HL-60 (cell line): ENCODE measurements around the gene SRRM3.
A peak's percentile ranks its signal among the peaks of the same experiment; 100 is the strongest.
"Not testable (repeated sequence)": the region's sequence is repeated elsewhere in the genome, so short reads cannot be mapped to it uniquely, and the experiment has no call there.

Source experiments
- DNase-seq, 2 experiments: peaks; one replicate each; pipeline ENCODE4 v3.0.0-alpha.2; 2010 to 2020; ENCODE audit warnings: low read depth in 1 of 2, low spot score in 1 of 2
- H3K27ac ChIP-seq: fragments of 250-450 bp; sonication (Bioruptor Pico); replicated peaks from 2 replicates; pipeline ENCODE4 v1.5.1; 2020; ENCODE audit warnings: mild to moderate bottlenecking, moderate library complexity
- H3K27me3 ChIP-seq: fragments of 250-450 bp; sonication (Bioruptor Pico); 2 replicates; pipeline ENCODE4 v1.5.1; 2021; ENCODE audit warnings: mild to moderate bottlenecking, moderate library complexity; ENCODE audit not compliant: insufficient read depth, poor library complexity, severe bottlenecking
- H3K4me3 ChIP-seq: replicated peaks from 2 replicates; pipeline ENCODE4 v1.5.1; 2011; ENCODE audit warnings: mild to moderate bottlenecking, control low read depth, low read length; ENCODE audit not compliant: insufficient read depth
- GABPA ChIP-seq: IDR thresholded peaks from 2 replicates; pipeline ENCODE4 v1.6.1; 2012; ENCODE audit warnings: low read depth
- POLR2AphosphoS5 ChIP-seq: IDR thresholded peaks from 2 replicates; pipeline ENCODE4 v1.6.1; 2012; ENCODE audit warnings: low read depth
- SPI1 ChIP-seq: IDR thresholded peaks from 2 replicates; pipeline ENCODE4 v1.6.1; 2012; ENCODE audit warnings: low read depth, mild to moderate bottlenecking, borderline replicate concordance
- TF ChIP-seq, protein P1 (sequence below): IDR thresholded peaks from 2 replicates; pipeline ENCODE4 v1.6.1; 2012; ENCODE audit warnings: low read depth; ENCODE audit not compliant: insufficient replicate concordance
- TF ChIP-seq, protein P2 (sequence below): IDR thresholded peaks from one replicate; pipeline ENCODE4 v1.5.1; 2011; ENCODE audit warnings: low read length, control low read depth, inconsistent platforms; ENCODE audit not compliant: insufficient read depth

Gene SRRM3

DNA sequence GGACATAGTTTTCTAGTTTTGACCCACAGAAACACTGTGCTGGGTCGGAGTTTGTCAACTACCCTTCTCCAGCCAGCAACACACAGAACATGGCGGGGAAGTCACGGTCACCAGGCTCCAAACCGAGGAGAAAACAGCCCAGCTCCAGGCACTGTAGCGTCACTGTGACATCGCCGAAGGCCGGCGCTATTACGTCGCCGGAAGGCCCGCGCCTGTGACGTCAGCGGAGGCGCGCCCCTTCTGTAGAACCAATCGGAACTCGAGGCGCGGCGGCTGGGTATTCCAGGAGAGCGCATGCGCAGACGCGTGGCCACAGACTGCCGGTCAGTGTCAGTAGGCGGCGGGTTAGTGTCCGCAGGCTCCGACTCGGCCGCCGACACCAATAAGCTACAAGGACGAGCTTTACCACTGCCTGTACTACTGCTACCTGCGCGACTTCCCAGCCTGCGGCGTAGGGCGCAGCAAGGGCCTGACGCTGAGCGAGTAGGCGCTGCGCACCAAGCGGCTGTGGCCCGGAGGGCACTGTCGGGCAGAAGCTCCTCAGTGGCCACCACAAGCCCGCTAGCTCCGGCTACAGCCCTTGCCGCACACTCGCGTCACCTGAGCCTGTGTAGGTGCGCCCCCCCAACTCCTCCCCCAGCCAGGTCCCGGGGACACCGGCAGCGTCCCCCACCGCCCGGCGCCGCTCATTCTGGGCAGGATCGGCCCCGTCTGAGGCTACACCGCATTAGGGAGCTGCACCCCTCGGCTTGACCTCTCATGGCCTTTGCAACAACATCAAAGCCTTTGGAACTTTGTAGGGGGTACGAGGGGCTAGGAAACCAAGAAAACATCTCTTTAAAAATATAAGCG lies 35.1 kb upstream of the SRRM3 start:
- peak overlapping the region; percentile 68 for H3K27ac ChIP-seq
- H3K27me3 ChIP-seq: no peaks in the 10 kb centered on the region
- TF ChIP-seq, protein P1, sequence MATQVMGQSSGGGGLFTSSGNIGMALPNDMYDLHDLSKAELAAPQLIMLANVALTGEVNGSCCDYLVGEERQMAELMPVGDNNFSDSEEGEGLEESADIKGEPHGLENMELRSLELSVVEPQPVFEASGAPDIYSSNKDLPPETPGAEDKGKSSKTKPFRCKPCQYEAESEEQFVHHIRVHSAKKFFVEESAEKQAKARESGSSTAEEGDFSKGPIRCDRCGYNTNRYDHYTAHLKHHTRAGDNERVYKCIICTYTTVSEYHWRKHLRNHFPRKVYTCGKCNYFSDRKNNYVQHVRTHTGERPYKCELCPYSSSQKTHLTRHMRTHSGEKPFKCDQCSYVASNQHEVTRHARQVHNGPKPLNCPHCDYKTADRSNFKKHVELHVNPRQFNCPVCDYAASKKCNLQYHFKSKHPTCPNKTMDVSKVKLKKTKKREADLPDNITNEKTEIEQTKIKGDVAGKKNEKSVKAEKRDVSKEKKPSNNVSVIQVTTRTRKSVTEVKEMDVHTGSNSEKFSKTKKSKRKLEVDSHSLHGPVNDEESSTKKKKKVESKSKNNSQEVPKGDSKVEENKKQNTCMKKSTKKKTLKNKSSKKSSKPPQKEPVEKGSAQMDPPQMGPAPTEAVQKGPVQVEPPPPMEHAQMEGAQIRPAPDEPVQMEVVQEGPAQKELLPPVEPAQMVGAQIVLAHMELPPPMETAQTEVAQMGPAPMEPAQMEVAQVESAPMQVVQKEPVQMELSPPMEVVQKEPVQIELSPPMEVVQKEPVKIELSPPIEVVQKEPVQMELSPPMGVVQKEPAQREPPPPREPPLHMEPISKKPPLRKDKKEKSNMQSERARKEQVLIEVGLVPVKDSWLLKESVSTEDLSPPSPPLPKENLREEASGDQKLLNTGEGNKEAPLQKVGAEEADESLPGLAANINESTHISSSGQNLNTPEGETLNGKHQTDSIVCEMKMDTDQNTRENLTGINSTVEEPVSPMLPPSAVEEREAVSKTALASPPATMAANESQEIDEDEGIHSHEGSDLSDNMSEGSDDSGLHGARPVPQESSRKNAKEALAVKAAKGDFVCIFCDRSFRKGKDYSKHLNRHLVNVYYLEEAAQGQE: peak; percentile 5
- peak; percentile 82 for TF ChIP-seq POLR2AphosphoS5
- TF ChIP-seq, protein P2, sequence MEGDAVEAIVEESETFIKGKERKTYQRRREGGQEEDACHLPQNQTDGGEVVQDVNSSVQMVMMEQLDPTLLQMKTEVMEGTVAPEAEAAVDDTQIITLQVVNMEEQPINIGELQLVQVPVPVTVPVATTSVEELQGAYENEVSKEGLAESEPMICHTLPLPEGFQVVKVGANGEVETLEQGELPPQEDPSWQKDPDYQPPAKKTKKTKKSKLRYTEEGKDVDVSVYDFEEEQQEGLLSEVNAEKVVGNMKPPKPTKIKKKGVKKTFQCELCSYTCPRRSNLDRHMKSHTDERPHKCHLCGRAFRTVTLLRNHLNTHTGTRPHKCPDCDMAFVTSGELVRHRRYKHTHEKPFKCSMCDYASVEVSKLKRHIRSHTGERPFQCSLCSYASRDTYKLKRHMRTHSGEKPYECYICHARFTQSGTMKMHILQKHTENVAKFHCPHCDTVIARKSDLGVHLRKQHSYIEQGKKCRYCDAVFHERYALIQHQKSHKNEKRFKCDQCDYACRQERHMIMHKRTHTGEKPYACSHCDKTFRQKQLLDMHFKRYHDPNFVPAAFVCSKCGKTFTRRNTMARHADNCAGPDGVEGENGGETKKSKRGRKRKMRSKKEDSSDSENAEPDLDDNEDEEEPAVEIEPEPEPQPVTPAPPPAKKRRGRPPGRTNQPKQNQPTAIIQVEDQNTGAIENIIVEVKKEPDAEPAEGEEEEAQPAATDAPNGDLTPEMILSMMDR: no peak
- TF ChIP-seq GABPA: peak; percentile 82
- DNase-seq: peak; percentile 91 to 94
- H3K4me3 ChIP-seq: peak overlapping the region; percentile 85

DNA sequence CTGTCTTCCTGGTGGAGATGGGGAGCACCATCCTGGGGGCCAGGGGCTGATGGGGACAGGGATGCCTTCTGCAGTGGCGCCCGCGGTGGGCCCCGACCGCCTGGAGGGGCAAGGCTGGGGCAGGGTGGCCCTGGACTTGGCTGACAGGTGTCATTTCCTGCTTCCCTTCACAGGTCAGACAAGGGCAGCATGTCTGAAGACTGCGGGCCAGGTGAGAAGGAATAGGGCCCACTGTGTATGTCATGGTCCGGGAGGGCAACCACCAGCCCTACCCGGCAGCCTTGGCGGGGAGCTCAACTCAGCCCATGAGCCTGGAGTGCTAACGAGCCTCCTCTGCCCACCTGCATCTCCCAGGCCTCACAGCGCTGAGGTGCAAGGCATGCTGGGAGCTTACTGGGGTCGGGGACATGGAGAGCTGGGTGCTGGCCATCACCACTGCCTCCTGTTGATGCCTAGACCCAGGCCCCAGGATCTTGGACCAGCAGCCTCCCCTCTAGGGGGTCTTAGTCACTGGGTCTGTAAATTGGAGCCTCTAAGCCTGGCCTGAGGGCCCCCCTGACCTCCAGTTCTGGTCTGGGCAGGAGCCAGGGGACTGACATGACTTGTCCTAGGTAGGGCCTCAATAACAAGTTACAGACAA lies 28.0 kb upstream of the SRRM3 start:
- DNase-seq: no peak
- no peaks in the 10 kb centered on the region for H3K27me3 ChIP-seq
- H3K4me3 ChIP-seq: no peak overlapping the region
- no peak overlapping the region for H3K27ac ChIP-seq
- TF ChIP-seq, protein P1: no peak

DNA sequence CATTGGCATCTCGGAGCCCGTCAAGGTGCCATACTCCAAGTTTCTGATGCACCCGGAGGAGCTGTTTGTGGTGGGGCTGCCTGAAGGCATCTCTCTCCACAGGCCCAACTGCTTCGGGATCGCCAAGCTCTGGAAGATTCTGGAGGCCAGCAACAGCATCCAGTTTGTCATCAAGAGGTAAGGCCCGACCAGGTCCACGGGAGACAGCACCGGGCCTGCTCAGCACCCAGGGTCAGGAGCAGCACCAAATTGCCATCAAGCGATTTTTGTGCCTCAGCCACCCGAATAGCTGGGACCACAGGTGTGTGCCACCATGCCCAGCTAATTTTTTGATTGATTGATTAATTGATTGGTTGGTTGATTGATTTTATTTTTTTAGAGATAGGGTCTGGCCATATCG lies 24.7 kb upstream of the SRRM3 start:
- H3K4me3 ChIP-seq, DNase-seq, H3K27me3 ChIP-seq, H3K27ac ChIP-seq: not testable (repeated sequence)

DNA sequence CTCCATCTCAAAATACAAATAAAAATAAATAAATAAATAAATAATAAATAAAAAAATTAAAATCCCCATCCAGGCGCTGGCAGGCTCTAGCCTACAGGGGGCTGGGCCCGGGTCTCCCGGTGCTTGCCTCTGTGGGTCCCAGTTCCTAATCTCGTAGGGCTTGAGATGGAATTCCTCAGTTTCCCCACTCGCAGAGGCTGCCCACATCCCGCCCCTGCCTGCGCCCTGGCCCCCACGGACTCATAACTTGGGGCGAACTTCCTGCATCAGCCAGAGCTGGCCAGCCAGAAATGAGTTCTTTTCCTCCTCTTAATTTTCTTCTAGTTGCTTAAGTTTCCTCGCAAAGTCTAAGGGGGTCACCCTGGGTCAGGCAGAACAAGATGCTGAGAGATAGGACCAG lies 22.0 kb upstream of the SRRM3 start:
- Histone ChIP-seq H3K27ac (no peak overlapping the region), H3K27me3 (no peaks in the 10 kb centered on the region), H3K4me3 (no peak overlapping the region)
- no peak for DNase-seq
- TF ChIP-seq, protein P1: no peak
- TF ChIP-seq POLR2AphosphoS5 (no peak), GABPA (no peak), SPI1 (no peak)
- TF ChIP-seq, protein P2: no peak
